Upper lobe of right lung (tissue), 1 donor: ENCODE results near the gene E4F1. TPM values are rescaled to one million over a fixed set of nuclear protein-coding genes. Genes with fewer than 3 reads are reported as not detected.

Experiments used
- ATAC-seq: fragments of 200-7000 bp; cut with Tn5 transposase; one replicate; pipeline ENCODE4 v1.9.1; 2020; ENCODE audit warnings: mild to moderate bottlenecking, moderate library complexity
- DNase-seq: peaks from one replicate; pipeline ENCODE4 v3.0.0-alpha.2; 2020
- H3K27ac ChIP-seq: fragments of 200-600 bp; one replicate; pipeline ENCODE4 v1.8.0; 2022
- H3K27me3 ChIP-seq: fragments of 200-600 bp; one replicate; pipeline ENCODE4 v1.8.0; 2022; ENCODE audit warnings: mild to moderate bottlenecking
- H3K36me3 ChIP-seq: fragments of 200-600 bp; one replicate; pipeline ENCODE4 v1.8.0; 2022
- H3K4me1 ChIP-seq: fragments of 200-600 bp; one replicate; pipeline ENCODE4 v1.8.0; 2022
- H3K4me3 ChIP-seq: fragments of 200-600 bp; one replicate; pipeline ENCODE4 v1.8.0; 2022; ENCODE audit warnings: mild to moderate bottlenecking
- H3K9me3 ChIP-seq: fragments of 200-600 bp; one replicate; pipeline ENCODE4 v1.8.0; 2022
- intact Hi-C: fragments of 100-400 bp; cut with DNase I; formaldehyde crosslinking; loops from one replicate; pipeline ENCODE4 v1.11.0; 2022
- total RNA-seq: library from RNA; stranded (reverse); fragmentation: NEBNext Ultra II Directional; extraction: Animal tissue kit (Norgen Biotek cat#: 25700); gene quantifications from one replicate; pipeline ENCODE4 v1.2.1, GENCODE V29; 2021
- TF ChIP-seq, protein P1 (sequence below): fragments of 200-600 bp; IDR thresholded peaks from one replicate; pipeline ENCODE4 v1.8.0; 2022; ENCODE audit warnings: antibody characterized with exemption
- donor health status: DM: no; HTN: yes; CAD: no; lungs with severe emphysema.

E4F1 gene
- total RNA-seq, 1 donor from 2014 or later, result 22.6 TPM

DNA sequence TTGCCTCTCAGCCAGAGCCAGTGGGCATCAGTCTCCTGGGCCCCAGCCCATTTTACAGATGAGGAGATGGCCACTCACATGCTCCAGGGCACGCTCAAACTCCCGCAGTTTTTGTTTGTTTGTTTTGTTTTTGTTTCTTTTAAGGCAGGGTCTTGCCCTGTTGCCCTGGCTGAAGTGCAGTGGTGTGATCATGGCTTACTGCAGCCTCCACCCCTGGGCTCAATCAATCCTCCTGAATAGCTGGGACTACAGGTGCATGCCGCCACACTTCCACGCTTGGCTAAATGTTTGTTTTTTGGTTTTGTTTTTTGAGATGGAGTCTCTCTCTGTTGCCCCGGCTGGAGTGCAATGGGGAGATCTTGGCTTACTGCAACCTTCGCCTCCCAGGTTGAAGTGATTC lies 3.5 kb downstream of the E4F1 start:
- H3K4me3 ChIP-seq, result no peak overlapping the region
- no peaks in the 10 kb centered on the region for H3K27me3 ChIP-seq
- no peaks in the 10 kb centered on the region for H3K9me3 ChIP-seq
- H3K36me3 ChIP-seq, result peaks cover 31% of the 10 kb centered on the region
- H3K27ac ChIP-seq, result no peak overlapping the region
- TF ChIP-seq, protein P1, sequence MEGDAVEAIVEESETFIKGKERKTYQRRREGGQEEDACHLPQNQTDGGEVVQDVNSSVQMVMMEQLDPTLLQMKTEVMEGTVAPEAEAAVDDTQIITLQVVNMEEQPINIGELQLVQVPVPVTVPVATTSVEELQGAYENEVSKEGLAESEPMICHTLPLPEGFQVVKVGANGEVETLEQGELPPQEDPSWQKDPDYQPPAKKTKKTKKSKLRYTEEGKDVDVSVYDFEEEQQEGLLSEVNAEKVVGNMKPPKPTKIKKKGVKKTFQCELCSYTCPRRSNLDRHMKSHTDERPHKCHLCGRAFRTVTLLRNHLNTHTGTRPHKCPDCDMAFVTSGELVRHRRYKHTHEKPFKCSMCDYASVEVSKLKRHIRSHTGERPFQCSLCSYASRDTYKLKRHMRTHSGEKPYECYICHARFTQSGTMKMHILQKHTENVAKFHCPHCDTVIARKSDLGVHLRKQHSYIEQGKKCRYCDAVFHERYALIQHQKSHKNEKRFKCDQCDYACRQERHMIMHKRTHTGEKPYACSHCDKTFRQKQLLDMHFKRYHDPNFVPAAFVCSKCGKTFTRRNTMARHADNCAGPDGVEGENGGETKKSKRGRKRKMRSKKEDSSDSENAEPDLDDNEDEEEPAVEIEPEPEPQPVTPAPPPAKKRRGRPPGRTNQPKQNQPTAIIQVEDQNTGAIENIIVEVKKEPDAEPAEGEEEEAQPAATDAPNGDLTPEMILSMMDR, result no peak
- DNase-seq (no peak), ATAC-seq (no peak)
- peaks cover 19% of the 10 kb centered on the region for H3K4me1 ChIP-seq
- intact Hi-C loops, result no loop called here

GRCh38 chr16:2228161-2228824 lies 4.9 kb downstream of the E4F1 start:
- H3K36me3 ChIP-seq, result peaks cover 44% of the 10 kb centered on the region
- H3K9me3 ChIP-seq, result no peaks in the 10 kb centered on the region
- DNase-seq (no peak), ATAC-seq (no peak)
- TF ChIP-seq, protein P1, result no peak
- peaks cover 19% of the 10 kb centered on the region for H3K4me1 ChIP-seq
- H3K4me3 ChIP-seq, result no peak overlapping the region
- intact Hi-C loops, result no loop called here
- no peak overlapping the region for H3K27ac ChIP-seq
- no peaks in the 10 kb centered on the region for H3K27me3 ChIP-seq

- DNase-seq (no peak), ATAC-seq (no peak)
- Histone ChIP-seq H3K9me3 (no peaks in the 10 kb centered on the region), H3K4me3 (no peak overlapping the region), H3K27me3 (no peaks in the 10 kb centered on the region), H3K27ac (no peak overlapping the region), H3K36me3 (peaks cover 52% of the 10 kb centered on the region), H3K4me1 (peaks cover 19% of the 10 kb centered on the region)
- intact Hi-C loops, result no loop called here
- TF ChIP-seq, protein P1, result no peak
Measured at GRCh38 chr16:2229091-2229490, 5.7 kb downstream of the E4F1 start.

DNA sequence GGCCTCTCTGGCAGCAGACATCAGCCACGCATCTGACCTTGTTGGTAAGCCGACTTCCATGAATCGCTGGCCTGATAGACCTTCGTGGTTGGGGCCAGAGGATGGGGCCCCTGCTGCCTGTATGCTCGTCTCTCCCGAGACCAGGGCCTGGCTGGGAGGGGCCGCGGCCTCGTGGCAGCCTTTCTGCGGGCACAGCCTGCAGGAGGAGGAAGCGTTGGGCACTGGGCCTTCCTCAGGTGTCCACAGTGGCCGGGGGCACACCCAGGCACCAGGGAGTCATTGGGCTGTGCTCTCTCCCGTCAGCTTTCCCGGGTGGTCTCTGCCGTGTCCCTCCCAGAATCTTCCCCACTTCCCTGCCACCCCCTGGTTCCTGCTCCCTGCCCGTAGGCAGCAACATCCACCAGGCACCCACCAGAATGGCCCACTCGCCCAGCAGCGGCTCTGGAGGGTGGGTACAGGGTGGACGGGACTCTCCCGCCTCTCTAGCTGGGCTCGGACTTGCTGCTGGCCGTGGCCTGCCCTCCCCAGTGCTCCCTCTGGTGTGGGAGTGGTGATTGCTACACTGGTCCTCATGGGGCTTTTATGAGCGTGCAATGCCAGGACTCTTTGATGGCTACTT lies 6.3 kb downstream of the E4F1 start:
- no peaks in the 10 kb centered on the region for H3K27me3 ChIP-seq
- DNase-seq, result no peak
- H3K36me3 ChIP-seq, result peaks cover 59% of the 10 kb centered on the region
- H3K27ac ChIP-seq, result no peak overlapping the region
- ATAC-seq, result no peak
- H3K9me3 ChIP-seq, result no peaks in the 10 kb centered on the region
- peaks cover 12% of the 10 kb centered on the region for H3K4me1 ChIP-seq
- no peak overlapping the region for H3K4me3 ChIP-seq
- intact Hi-C loops, result no loop called here
- TF ChIP-seq, protein P1, result no peak

GRCh38 chr16:2230376-2230775 lies 7.0 kb downstream of the E4F1 start:
- Histone ChIP-seq H3K27ac (no peak overlapping the region), H3K4me3 (no peak overlapping the region), H3K36me3 (peaks cover 65% of the 10 kb centered on the region), H3K27me3 (no peaks in the 10 kb centered on the region), H3K9me3 (no peaks in the 10 kb centered on the region), H3K4me1 (peaks cover 6% of the 10 kb centered on the region)
- DNase-seq, result no peak
- TF ChIP-seq, protein P1, result no peak
- no peak for ATAC-seq
- intact Hi-C loops, result no loop called here
